HepG2 (cell line): ENCODE data around the gene NUP93. TPM values are rescaled to one million over a fixed set of nuclear protein-coding genes. Genes with fewer than 3 reads are reported as not detected.

Experiments
- ATAC-seq: fragments of 200-7000 bp; cut with Tn5 transposase; 3 replicates; pipeline ENCODE4 v1.9.1; 2020; ENCODE audit warnings: mild to moderate bottlenecking, moderate library complexity
- BruUV-seq: library from RNA; stranded (reverse); fragments of 400-500 nt; replicated peaks from 2 replicates; lab custom pipeline; 2021; lab: Mats Ljungman, UMichigan
- CTCF ChIA-PET: fragments of 300-600 bp; formaldehyde crosslinking; extraction: SDS; loops from one replicate; lab custom pipeline; 2021; ENCODE audit warnings: low total read pairs, inconsistent platforms, low intra/inter-chr PET ratio; lab: Yijun Ruan, JAX
- POLR2A ChIA-PET: fragments of 350-600 bp; sonication (Branson Sonifier 250); formaldehyde crosslinking; loops from one replicate; lab custom pipeline; 2020; ENCODE audit warnings: antibody characterized with exemption, inconsistent platforms; lab: Yijun Ruan, JAX
- DNase-seq: peaks from one replicate; pipeline ENCODE4 v3.0.0-alpha.2; 2015; ENCODE audit warnings: low spot score
- FAIRE-seq: peaks from 3 replicates; lab custom pipeline; 2011; peaks lifted over from hg19 to GRCh38; lab: Jason Lieb, UNC
- H2AFZ ChIP-seq: one replicate; pipeline ENCODE4 v1.6.1; 2011; ENCODE audit warnings: low read length, inconsistent platforms
- H3K27ac ChIP-seq: fragments of 300-600 bp; 3 replicates; pipeline ENCODE4 v1.8.0; 2011; ENCODE audit warnings: mixed run types, mild to moderate bottlenecking, mixed read lengths, low read length, inconsistent platforms; ENCODE audit not compliant: insufficient read depth; ENCODE audit errors: extremely low read length
- H3K27me3 ChIP-seq, 2 experiments: fragments of 200-600 bp in 1 of 2; 2 replicates in 1 of 2; 3 replicates in 1 of 2; pipeline versions ENCODE4 v1.6.0 to v1.8.0; 2011; ENCODE audit warnings: low read length in 2 of 2, mild to moderate bottlenecking in 2 of 2, moderate library complexity in 2 of 2, inconsistent platforms in 1 of 2; ENCODE audit not compliant: insufficient read depth in 2 of 2, control insufficient read depth in 1 of 2
- H3K36me3 ChIP-seq, 2 experiments: fragments of 200-600 bp in 1 of 2; replicated peaks in 1 of 2; 2 replicates in 1 of 2; 3 replicates in 1 of 2; pipeline versions ENCODE4 v1.5.1 to v1.8.0; 2011; ENCODE audit warnings: low read length in 2 of 2, inconsistent platforms in 1 of 2; ENCODE audit not compliant: insufficient read depth in 2 of 2, control insufficient read depth in 1 of 2
- H3K4me1 ChIP-seq: 2 replicates; pipeline ENCODE4 v1.5.1; 2012; ENCODE audit warnings: low read length, inconsistent platforms; ENCODE audit not compliant: insufficient read depth
- H3K4me2 ChIP-seq: 2 replicates; pipeline ENCODE4 v1.6.0; 2011; ENCODE audit warnings: low read depth, low read length, inconsistent platforms
- H3K4me3 ChIP-seq, 3 experiments: fragments of 200-600 bp in 1 of 3; sonication (generic), shearing (Covaris generic) in 1 of 3; replicated peaks in 1 of 3; 2 replicates each; pipeline ENCODE4 v1.5.1; 2011 to 2016; ENCODE audit warnings: low read length in 3 of 3, inconsistent platforms in 2 of 3, low read depth in 2 of 3, mild to moderate bottlenecking in 2 of 3, control low read depth in 1 of 3, mixed read lengths in 1 of 3; ENCODE audit not compliant: insufficient read depth in 1 of 3
- H3K79me2 ChIP-seq: one replicate; pipeline ENCODE4 v1.6.1; 2011; ENCODE audit warnings: low read length, inconsistent platforms; ENCODE audit not compliant: insufficient read depth
- H3K9ac ChIP-seq: 2 replicates; pipeline ENCODE4 v1.6.0; 2011; ENCODE audit warnings: mild to moderate bottlenecking, low read depth, low read length, inconsistent platforms; ENCODE audit not compliant: insufficient read depth
- H3K9me3 ChIP-seq: 2 replicates; pipeline ENCODE4 v1.5.1; 2012; ENCODE audit warnings: mild to moderate bottlenecking, low read length
- H4K20me1 ChIP-seq: 2 replicates; pipeline ENCODE4 v1.6.0; 2011; ENCODE audit warnings: inconsistent platforms, mild to moderate bottlenecking, low read length, moderate library complexity; ENCODE audit not compliant: insufficient read depth
- ATAD3A ChIP-seq: sonication (generic); formaldehyde crosslinking; IDR thresholded peaks from 2 replicates; pipeline ENCODE4 v1.4.0; 2020; ENCODE audit warnings: missing genetic modification reagents
- BRCA1 ChIP-seq: sonication (generic); formaldehyde crosslinking; IDR thresholded peaks from 2 replicates; pipeline ENCODE4 v1.4.0; 2020; ENCODE audit warnings: missing genetic modification reagents
- CAMTA2 ChIP-seq: sonication (generic); formaldehyde crosslinking; IDR thresholded peaks from 2 replicates; pipeline ENCODE4 v1.4.0; 2020; ENCODE audit warnings: mild to moderate bottlenecking, missing genetic modification reagents, borderline replicate concordance
- GATAD2A ChIP-seq: IDR thresholded peaks from 2 replicates; pipeline ENCODE4 v1.6.1; 2016
- GFI1 ChIP-seq: sonication (generic); formaldehyde crosslinking; IDR thresholded peaks from 2 replicates; pipeline ENCODE4 v1.5.0; 2020; ENCODE audit warnings: missing genetic modification reagents, mild to moderate bottlenecking, borderline replicate concordance
- HNF1B ChIP-seq: sonication (generic); formaldehyde crosslinking; IDR thresholded peaks from 2 replicates; pipeline ENCODE4 v1.5.1; 2020; ENCODE audit warnings: mild to moderate bottlenecking, moderate library complexity, missing genetic modification reagents
- NAIF1 ChIP-seq: sonication (generic); formaldehyde crosslinking; IDR thresholded peaks from 2 replicates; pipeline ENCODE4 v1.5.0; 2020; ENCODE audit warnings: mild to moderate bottlenecking, missing genetic modification reagents, borderline replicate concordance
- PCBP2 ChIP-seq: fragments of 200-400 bp; formaldehyde crosslinking; optimal IDR thresholded peaks from 2 replicates; pipeline ENCODE3; 2018; ENCODE audit warnings: low read length, low read depth; ENCODE audit not compliant: poor library complexity, severe bottlenecking
- TAF1 ChIP-seq: sonication (generic); formaldehyde crosslinking; IDR thresholded peaks from 2 replicates; pipeline ENCODE4 v1.4.0; 2020; ENCODE audit warnings: missing genetic modification reagents
- ZBTB4 ChIP-seq: sonication (generic); formaldehyde crosslinking; IDR thresholded peaks from 2 replicates; pipeline ENCODE4 v1.4.0; 2020; ENCODE audit warnings: missing genetic modification reagents, mild to moderate bottlenecking, borderline replicate concordance
- ZBTB42 ChIP-seq: sonication (generic); formaldehyde crosslinking; IDR thresholded peaks from 2 replicates; pipeline ENCODE4 v1.5.0; 2020; ENCODE audit warnings: mild to moderate bottlenecking, missing genetic modification reagents
- ZBTB8A ChIP-seq: sonication (generic); formaldehyde crosslinking; IDR thresholded peaks from 2 replicates; pipeline ENCODE4 v1.4.0; 2020; ENCODE audit warnings: mild to moderate bottlenecking, low read depth, missing genetic modification reagents, borderline replicate concordance
- ZFP37 ChIP-seq: sonication (generic); formaldehyde crosslinking; IDR thresholded peaks from 2 replicates; pipeline ENCODE4 v1.4.0; 2020; ENCODE audit warnings: missing genetic modification reagents, borderline replicate concordance
- ZFP91 ChIP-seq: sonication (generic); formaldehyde crosslinking; IDR thresholded peaks from 2 replicates; pipeline ENCODE4 v1.9.0; 2022; ENCODE audit warnings: missing genetic modification reagents, mild to moderate bottlenecking, borderline replicate concordance
- ZNF230 ChIP-seq: sonication (generic); formaldehyde crosslinking; IDR thresholded peaks from 2 replicates; pipeline ENCODE4 v1.4.0; 2020; ENCODE audit warnings: mild to moderate bottlenecking, missing genetic modification reagents
- ZNF605 ChIP-seq: sonication (generic); formaldehyde crosslinking; IDR thresholded peaks from 2 replicates; pipeline ENCODE4 v1.8.0; 2022; ENCODE audit warnings: mild to moderate bottlenecking, missing genetic modification reagents
- ZNF660 ChIP-seq: sonication (generic); formaldehyde crosslinking; IDR thresholded peaks from 2 replicates; pipeline ENCODE4 v1.5.1; 2020; ENCODE audit warnings: mild to moderate bottlenecking, low read depth, missing genetic modification reagents, borderline replicate concordance
- ZNF761 ChIP-seq: sonication (generic); formaldehyde crosslinking; conservative IDR thresholded peaks from 2 replicates; pipeline ENCODE4 v1.4.0; 2020; ENCODE audit warnings: mild to moderate bottlenecking, missing genetic modification reagents
- ZNF772 ChIP-seq: sonication (generic); formaldehyde crosslinking; IDR thresholded peaks from 2 replicates; pipeline ENCODE4 v1.5.0; 2020; ENCODE audit warnings: mild to moderate bottlenecking, missing genetic modification reagents
- ZSCAN21 ChIP-seq: sonication (generic); formaldehyde crosslinking; IDR thresholded peaks from 2 replicates; pipeline ENCODE4 v1.8.0; 2022; ENCODE audit warnings: mild to moderate bottlenecking, missing genetic modification reagents, moderate library complexity, borderline replicate concordance
- in situ Hi-C: cut with HindIII; loops from 2 replicates; pipeline ENCODE4 v1.10.0; 2017; ENCODE audit warnings: low pct_unique_long_range_greater_than_20kb; ENCODE audit not compliant: extremely low pct_ligation_motif_present
- intact Hi-C: fragments of 100-400 bp; cut with micrococcal nuclease; formaldehyde crosslinking; loops from one replicate; pipeline ENCODE4 v1.10.0; 2022; ENCODE audit not compliant: unreplicated experiment
- polyA plus RNA-seq, 8 experiments: library from polyadenylated mRNA; depleted of rRNA in 3 of 8; stranded (reverse) in 7 of 8; unstranded in 1 of 8; fragments of >200 nt; fragmentation: Illumina TruSeq in 4 of 8; extraction: Trizol in 4 of 8; gene quantifications; 2 replicates each; pipeline versions ENCODE4 v1.2.1 to v1.2.3, GENCODE V29; 2011 to 2016; ENCODE audit warnings: low read depth in 4 of 8, missing spikeins in 1 of 8, mixed read lengths in 1 of 8; ENCODE audit not compliant: insufficient read depth in 1 of 8
- total RNA-seq, 5 experiments: library from RNA; depleted of rRNA; stranded (reverse); fragments of >200 nt; fragmentation: Illumina TruSeq; extraction: Trizol; gene quantifications; 2 replicates each; pipeline ENCODE4 v1.2.3, GENCODE V29; 2016; ENCODE audit warnings: low read depth in 1 of 5

NUP93 gene
- total and polyA plus RNA-seq, 2 of the 13 experiments (the other 11 are each of a cell fraction or from before 2014, with no cell fraction given): 58.5 to 140 TPM

GRCh38 chr16:56815721-56816120 is 85.8 kb downstream of the NUP93 start:
- in situ Hi-C loops (no loop called here), intact Hi-C loops (loop anchor here (2.0 kb wide), 1 partner anchor 23 kb away; no protein-coding TSS in a partner anchor)
- no peak for ATAC-seq
- Histone ChIP-seq H3K4me3 (peak overlapping the region in 1 of 3 experiments; percentile 2; a peak in 1 of 6 replicates), H2AFZ (no peak overlapping the region), H3K4me1 (peaks cover 84% of the 10 kb centered on the region), H3K27me3 (no peaks in the 10 kb centered on the region), H3K36me3 (peaks cover 1 to 17% of the 10 kb centered on the region in 2 experiments; a peak in 4 of 5 replicates), H4K20me1 (no peaks in the 10 kb centered on the region), H3K9ac (peak overlapping the region; percentile 58), H3K4me2 (peak overlapping the region; percentile 97), H3K27ac (peak overlapping the region; percentile 92), H3K9me3 (no peaks in the 10 kb centered on the region), H3K79me2 (peaks cover 7% of the 10 kb centered on the region)
- no peak for FAIRE-seq
- ChIA-PET CTCF (no interaction called here), POLR2A (interaction anchor here (1.5 to 3.9 kb wide), 6 partner anchors 23 to 209 kb away, joined by 4 to 41 read pairs (median 6); no protein-coding TSS in a partner anchor)
- no TSS peak for BruUV-seq
- DNase-seq: no peak
- TF ChIP-seq ZNF660: no peak
- no peak for TF ChIP-seq ZBTB4 (CRISPR knock-in tag)
- TF ChIP-seq HNF1B (CRISPR knock-in tag): 0 out of 2 replicates have a peak, but pooled peaks have one; percentile 21
- TF ChIP-seq GFI1 (CRISPR knock-in tag): no peak
- no peak for TF ChIP-seq ZNF772
- no peak for TF ChIP-seq GATAD2A (CRISPR knock-in tag)
- TF ChIP-seq PCBP2: no peak
- TF ChIP-seq TAF1 (CRISPR knock-in tag): no peak
- TF ChIP-seq ZBTB42 (CRISPR knock-in tag): no peak
- TF ChIP-seq NAIF1: 0 out of 2 replicates have a peak, but pooled peaks have one; percentile 32
- TF ChIP-seq ZNF605 (CRISPR knock-in tag): no peak
- TF ChIP-seq ZFP37 (CRISPR knock-in tag): no peak
- TF ChIP-seq ZNF230 (CRISPR knock-in tag): no peak
- no peak for TF ChIP-seq ZBTB8A (CRISPR knock-in tag)
- TF ChIP-seq ATAD3A (CRISPR knock-in tag): no peak
- no peak for TF ChIP-seq CAMTA2 (CRISPR knock-in tag)
- TF ChIP-seq ZSCAN21: no peak
- no peak for TF ChIP-seq BRCA1 (CRISPR knock-in tag)
- TF ChIP-seq ZFP91 (CRISPR knock-in tag): 0 out of 2 replicates have a peak, but pooled peaks have one; percentile 16
- no peak for TF ChIP-seq ZNF761 (CRISPR knock-in tag)
